ENCODE data around the gene RBMS1. TPM values are rescaled to one million over a fixed set of nuclear protein-coding genes. Genes with fewer than 3 reads are reported as not detected.

Gene RBMS1
- total RNA-seq, 1 donor: 111 TPM

DNA sequence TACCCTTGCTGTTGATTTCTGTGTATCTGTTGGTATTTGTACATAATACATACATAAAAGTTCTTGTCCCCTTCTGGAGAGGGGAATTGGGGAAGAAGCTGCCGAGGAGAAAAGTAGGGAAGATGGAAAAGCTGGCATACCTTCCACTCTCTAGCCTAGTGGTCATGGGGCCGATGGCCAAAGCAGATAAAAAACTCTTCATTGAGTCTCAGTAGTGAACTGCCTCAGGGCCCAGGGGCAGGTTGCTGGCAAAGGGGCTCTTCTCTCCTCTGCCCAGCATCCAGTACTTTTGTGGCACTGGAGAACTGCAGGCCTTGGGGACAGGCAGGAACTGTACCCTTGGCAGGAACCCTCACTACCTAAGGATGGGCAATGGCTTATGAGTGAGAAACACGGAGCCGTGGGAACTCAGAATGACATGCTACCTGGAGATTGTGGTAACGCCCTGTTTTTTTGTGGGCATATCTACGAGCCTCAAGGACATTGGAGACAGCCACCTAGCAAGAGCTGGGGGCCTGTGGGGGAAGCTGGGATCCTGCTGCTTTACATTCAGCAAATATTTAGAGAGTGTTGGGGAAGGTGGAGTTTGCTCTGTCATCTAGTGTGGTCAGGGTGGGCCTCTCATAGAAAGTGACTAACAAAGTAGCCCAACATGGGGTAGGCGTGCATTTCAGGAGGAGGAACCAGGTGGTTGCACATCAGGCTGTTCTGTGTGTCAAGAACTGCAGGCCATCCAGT is 270.9 kb downstream of the RBMS1 start:
- Histone ChIP-seq H3K27ac (ENCODE audit: low read depth, low read length) (peak overlapping the region; percentile 81), H2AFZ (ENCODE audit: low read length) (no peak overlapping the region), H3K4me1 (ENCODE audit: insufficient read depth, low read length) (peaks cover 53% of the 10 kb centered on the region), H3K4me3 (ENCODE audit: insufficient read depth, low read length) (no peak overlapping the region), H3K9me3 (ENCODE audit: low read depth, low read length) (no peaks in the 10 kb centered on the region), H3K36me3 (ENCODE audit: insufficient read depth, low read length) (no peaks in the 10 kb centered on the region), H3K79me2 (ENCODE audit: insufficient read depth, low read length) (no peaks in the 10 kb centered on the region), H3K27me3 (ENCODE audit: insufficient read depth, low read length) (no peaks in the 10 kb centered on the region), H3K4me2 (ENCODE audit: insufficient read depth, low read length) (no peak overlapping the region), H4K20me1 (ENCODE audit: insufficient read depth, low read length) (no peaks in the 10 kb centered on the region)
- no peak for DNase-seq (ENCODE audit: insufficient read length, low spot score, missing footprints)
- TF ChIP-seq, protein P1, sequence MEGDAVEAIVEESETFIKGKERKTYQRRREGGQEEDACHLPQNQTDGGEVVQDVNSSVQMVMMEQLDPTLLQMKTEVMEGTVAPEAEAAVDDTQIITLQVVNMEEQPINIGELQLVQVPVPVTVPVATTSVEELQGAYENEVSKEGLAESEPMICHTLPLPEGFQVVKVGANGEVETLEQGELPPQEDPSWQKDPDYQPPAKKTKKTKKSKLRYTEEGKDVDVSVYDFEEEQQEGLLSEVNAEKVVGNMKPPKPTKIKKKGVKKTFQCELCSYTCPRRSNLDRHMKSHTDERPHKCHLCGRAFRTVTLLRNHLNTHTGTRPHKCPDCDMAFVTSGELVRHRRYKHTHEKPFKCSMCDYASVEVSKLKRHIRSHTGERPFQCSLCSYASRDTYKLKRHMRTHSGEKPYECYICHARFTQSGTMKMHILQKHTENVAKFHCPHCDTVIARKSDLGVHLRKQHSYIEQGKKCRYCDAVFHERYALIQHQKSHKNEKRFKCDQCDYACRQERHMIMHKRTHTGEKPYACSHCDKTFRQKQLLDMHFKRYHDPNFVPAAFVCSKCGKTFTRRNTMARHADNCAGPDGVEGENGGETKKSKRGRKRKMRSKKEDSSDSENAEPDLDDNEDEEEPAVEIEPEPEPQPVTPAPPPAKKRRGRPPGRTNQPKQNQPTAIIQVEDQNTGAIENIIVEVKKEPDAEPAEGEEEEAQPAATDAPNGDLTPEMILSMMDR (IDR thresholded peaks at IDR 0.05; ENCODE audit: extremely low read depth, low read depth, low read length): no peak
